ENCODE data around the gene KCTD4.

Gene KCTD4

DNA sequence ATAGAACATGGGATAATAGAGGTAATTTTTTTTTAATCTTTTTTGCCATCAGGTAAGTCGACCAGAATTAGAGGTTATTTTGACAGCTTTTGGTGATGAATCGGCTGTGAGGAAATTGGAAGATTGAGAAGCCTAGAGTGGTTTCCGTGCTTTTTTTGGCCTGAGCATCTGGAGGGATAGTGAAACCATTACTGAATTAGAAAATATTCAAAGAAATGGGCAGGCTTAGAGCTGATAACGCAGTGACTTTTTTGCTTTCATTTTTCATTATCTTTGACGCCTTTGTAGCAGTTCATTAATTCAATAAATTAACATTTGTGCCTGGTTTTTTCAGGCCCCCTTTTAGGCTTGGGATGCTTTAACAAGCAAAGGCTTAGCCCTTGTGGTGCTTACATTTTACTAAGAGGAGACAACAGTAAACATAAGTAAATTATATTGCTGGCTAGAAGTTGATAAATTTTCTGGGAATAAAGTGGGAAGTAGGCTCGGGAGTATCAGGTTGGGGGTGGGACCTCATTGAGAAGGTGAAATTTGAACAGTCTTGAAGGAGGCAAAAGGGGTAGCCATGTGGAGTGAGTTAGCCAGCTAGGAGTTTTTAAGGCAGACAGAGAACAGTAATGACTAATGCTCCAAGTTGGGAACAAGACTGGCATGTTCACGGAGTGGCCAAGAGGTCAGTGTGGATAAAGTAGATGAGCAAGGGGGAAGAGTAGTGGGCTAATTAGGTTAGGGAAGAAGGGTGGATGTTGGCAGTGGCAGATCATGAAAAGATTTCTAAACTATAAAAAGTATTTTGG, 44.1 kb downstream of the KCTD4 start:
- ChIA-PET CTCF (interaction anchor here (1.3 to 4.3 kb wide), 2 partner anchors 11 to 15 kb away, joined by 3 to 26 read pairs; no protein-coding TSS in a partner anchor), POLR2A (no interaction called here)
- TF ChIP-seq, protein P1, sequence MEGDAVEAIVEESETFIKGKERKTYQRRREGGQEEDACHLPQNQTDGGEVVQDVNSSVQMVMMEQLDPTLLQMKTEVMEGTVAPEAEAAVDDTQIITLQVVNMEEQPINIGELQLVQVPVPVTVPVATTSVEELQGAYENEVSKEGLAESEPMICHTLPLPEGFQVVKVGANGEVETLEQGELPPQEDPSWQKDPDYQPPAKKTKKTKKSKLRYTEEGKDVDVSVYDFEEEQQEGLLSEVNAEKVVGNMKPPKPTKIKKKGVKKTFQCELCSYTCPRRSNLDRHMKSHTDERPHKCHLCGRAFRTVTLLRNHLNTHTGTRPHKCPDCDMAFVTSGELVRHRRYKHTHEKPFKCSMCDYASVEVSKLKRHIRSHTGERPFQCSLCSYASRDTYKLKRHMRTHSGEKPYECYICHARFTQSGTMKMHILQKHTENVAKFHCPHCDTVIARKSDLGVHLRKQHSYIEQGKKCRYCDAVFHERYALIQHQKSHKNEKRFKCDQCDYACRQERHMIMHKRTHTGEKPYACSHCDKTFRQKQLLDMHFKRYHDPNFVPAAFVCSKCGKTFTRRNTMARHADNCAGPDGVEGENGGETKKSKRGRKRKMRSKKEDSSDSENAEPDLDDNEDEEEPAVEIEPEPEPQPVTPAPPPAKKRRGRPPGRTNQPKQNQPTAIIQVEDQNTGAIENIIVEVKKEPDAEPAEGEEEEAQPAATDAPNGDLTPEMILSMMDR (IDR thresholded peaks at IDR 0.05; ENCODE audit: control extremely low read depth, extremely low read depth, low read depth, missing control alignments) = no peak
- DNase-seq (ENCODE audit: extremely low spot score) = no peak

DNA sequence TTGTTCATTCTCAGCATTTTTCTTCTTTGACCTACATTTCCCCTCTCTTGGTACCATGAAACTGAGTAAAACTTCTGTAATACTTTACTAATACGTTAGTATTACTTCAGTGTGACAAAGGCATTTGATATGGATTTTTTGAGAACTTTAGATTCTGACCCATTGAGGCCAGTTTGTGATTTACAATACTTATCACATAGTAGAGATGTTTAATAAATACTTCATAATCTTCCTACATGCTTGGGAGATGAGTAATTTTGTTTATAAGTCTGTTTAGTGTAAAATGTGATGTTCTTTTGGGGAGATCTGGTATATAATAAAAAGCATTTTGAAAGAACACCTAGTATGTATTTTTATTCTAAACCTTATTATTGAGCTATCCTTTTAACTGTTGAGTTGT, 50.9 kb downstream of the KCTD4 start:
- TF ChIP-seq, protein P1 (IDR thresholded peaks at IDR 0.05; ENCODE audit: control extremely low read depth, extremely low read depth, low read depth, missing control alignments) = no peak
- ChIA-PET POLR2A (no interaction called here), CTCF (interaction anchor here (1.3 kb wide), 1 partner anchor 9 kb away, joined by 3 read pairs; no protein-coding TSS in a partner anchor)
- DNase-seq (ENCODE audit: extremely low spot score) = no peak

DNA sequence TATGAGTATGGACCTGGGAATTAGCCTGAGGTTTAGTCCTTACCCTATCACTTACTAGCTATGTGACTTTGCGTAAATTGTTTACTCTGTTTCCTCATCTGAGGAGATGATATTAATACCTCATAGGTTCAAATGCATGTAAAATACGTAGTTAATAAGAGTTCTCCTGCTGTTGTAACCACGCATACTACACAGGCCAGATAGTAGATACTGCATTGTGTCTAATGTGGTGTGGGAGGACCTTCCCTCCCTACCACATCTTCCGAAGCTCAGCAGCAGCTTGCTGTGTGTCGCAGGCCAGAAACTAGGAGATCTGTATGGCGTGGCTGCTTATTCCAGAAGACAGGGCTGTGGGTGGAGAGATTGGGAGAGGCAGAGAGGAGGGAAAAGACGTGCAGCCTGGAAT, 57.5 kb downstream of the KCTD4 start:
- ChIA-PET POLR2A (no interaction called here), CTCF (interaction anchor here (1.5 to 4.6 kb wide), 2 partner anchors 11 to 13 kb away, joined by 4 to 26 read pairs; no protein-coding TSS in a partner anchor)
- TF ChIP-seq, protein P1 (IDR thresholded peaks at IDR 0.05; ENCODE audit: control extremely low read depth, extremely low read depth, low read depth, missing control alignments) = no peak
- DNase-seq (ENCODE audit: extremely low spot score) = no peak

All from GM10248 (cell line).